ENCODE measurements around the gene MSI2. TPM values are rescaled to one million over a fixed set of nuclear protein-coding genes. Genes with fewer than 3 reads are reported as not detected.

MSI2 gene
- total RNA-seq, 2 experiments from 2014 or later, result 65.7 to 71.9 TPM

GRCh38 chr17:57313097-57313835 is 56.9 kb downstream of the MSI2 start:
- CTCF ChIA-PET, result interaction anchor here (0.6 kb wide), 1 partner anchor 70 kb away, joined by 3 read pairs; no protein-coding TSS in a partner anchor
- H3K4me3 Mint-ChIP-seq, result no peak overlapping the region
- H3K27ac Mint-ChIP-seq, result no peak overlapping the region
- H3K4me1 Mint-ChIP-seq (ENCODE audit: low read depth), result no peaks in the 10 kb centered on the region
- H3K27me3 Mint-ChIP-seq, result no peaks in the 10 kb centered on the region
- no peaks in the 10 kb centered on the region for H3K9me3 Mint-ChIP-seq
- no peak for DNase-seq
- POLR2A ChIA-PET, result no interaction called here
- peaks cover 10% of the 10 kb centered on the region for H3K36me3 Mint-ChIP-seq
- intact Hi-C loops (cut with micrococcal nuclease), result no loop called here

GRCh38 chr17:57315061-57316015 is 59.0 kb downstream of the MSI2 start:
- ChIA-PET POLR2A (no interaction called here), CTCF (interaction anchor here (1.2 kb wide), 1 partner anchor 72 kb away, joined by 7 read pairs; no protein-coding TSS in a partner anchor)
- H3K4me1 Mint-ChIP-seq (ENCODE audit: low read depth), result no peaks in the 10 kb centered on the region
- peaks cover 11% of the 10 kb centered on the region for H3K36me3 Mint-ChIP-seq
- intact Hi-C loops (cut with micrococcal nuclease), result no loop called here
- no peak for DNase-seq
- H3K27ac Mint-ChIP-seq, result no peak overlapping the region
- no peak overlapping the region for H3K4me3 Mint-ChIP-seq
- H3K9me3 Mint-ChIP-seq, result no peaks in the 10 kb centered on the region
- no peaks in the 10 kb centered on the region for H3K27me3 Mint-ChIP-seq

GRCh38 chr17:57316361-57316760 is 60.0 kb downstream of the MSI2 start:
- Mint-ChIP-seq H3K27me3 (no peaks in the 10 kb centered on the region), H3K27ac (no peak overlapping the region), H3K36me3 (peaks cover 5% of the 10 kb centered on the region), H3K4me3 (no peak overlapping the region), H3K9me3 (no peaks in the 10 kb centered on the region), H3K4me1 (ENCODE audit: low read depth) (no peaks in the 10 kb centered on the region)
- DNase-seq, result no peak
- ChIA-PET POLR2A (no interaction called here), CTCF (interaction anchor here (1.2 kb wide), 1 partner anchor 73 kb away, joined by 7 read pairs; no protein-coding TSS in a partner anchor)
- intact Hi-C loops (cut with micrococcal nuclease), result no loop called here

- Mint-ChIP-seq H3K27me3 (no peaks in the 10 kb centered on the region), H3K27ac (no peak overlapping the region), H3K36me3 (peaks cover 5% of the 10 kb centered on the region), H3K9me3 (no peaks in the 10 kb centered on the region), H3K4me1 (ENCODE audit: low read depth) (no peaks in the 10 kb centered on the region), H3K4me3 (no peak overlapping the region)
- ChIA-PET CTCF (no interaction called here), POLR2A (no interaction called here)
- intact Hi-C loops (cut with micrococcal nuclease), result no loop called here
- DNase-seq, result no peak
Observed at GRCh38 chr17:57317079-57317478, 60.8 kb downstream of the MSI2 start.

GRCh38 chr17:57318913-57319312 is 62.6 kb downstream of the MSI2 start:
- ChIA-PET CTCF (interaction anchor here (1.0 kb wide), 1 partner anchor 76 kb away, joined by 3 read pairs; no protein-coding TSS in a partner anchor), POLR2A (no interaction called here)
- no peaks in the 10 kb centered on the region for H3K27me3 Mint-ChIP-seq
- no peak for DNase-seq
- peaks cover 5% of the 10 kb centered on the region for H3K36me3 Mint-ChIP-seq
- intact Hi-C loops (cut with micrococcal nuclease), result no loop called here
- no peaks in the 10 kb centered on the region for H3K9me3 Mint-ChIP-seq
- H3K27ac Mint-ChIP-seq, result no peak overlapping the region
- no peak overlapping the region for H3K4me3 Mint-ChIP-seq
- no peaks in the 10 kb centered on the region for H3K4me1 Mint-ChIP-seq (ENCODE audit: low read depth)

GRCh38 chr17:57319806-57320205 is 63.5 kb downstream of the MSI2 start:
- CTCF ChIA-PET, result no interaction called here
- no peak for DNase-seq
- Mint-ChIP-seq H3K4me1 (ENCODE audit: low read depth) (no peaks in the 10 kb centered on the region), H3K4me3 (no peak overlapping the region), H3K27ac (no peak overlapping the region), H3K9me3 (no peaks in the 10 kb centered on the region), H3K36me3 (peaks cover 3% of the 10 kb centered on the region), H3K27me3 (no peaks in the 10 kb centered on the region)
- intact Hi-C loops (cut with micrococcal nuclease), result no loop called here
- POLR2A ChIA-PET, result no interaction called here

GRCh38 chr17:57323391-57323790 is 67.1 kb downstream of the MSI2 start:
- peaks cover 3% of the 10 kb centered on the region for H3K36me3 Mint-ChIP-seq
- ChIA-PET CTCF (interaction anchor here (0.7 kb wide), 1 partner anchor 116 kb away, joined by 3 read pairs; no protein-coding TSS in a partner anchor), POLR2A (no interaction called here)
- no peaks in the 10 kb centered on the region for H3K9me3 Mint-ChIP-seq
- H3K27ac Mint-ChIP-seq, result no peak overlapping the region
- DNase-seq, result no peak
- no peaks in the 10 kb centered on the region for H3K27me3 Mint-ChIP-seq
- H3K4me3 Mint-ChIP-seq, result no peak overlapping the region
- peaks cover 24% of the 10 kb centered on the region for H3K4me1 Mint-ChIP-seq (ENCODE audit: low read depth)
- intact Hi-C loops (cut with micrococcal nuclease), result no loop called here

GRCh38 chr17:57324060-57324459 is 67.7 kb downstream of the MSI2 start:
- no peak overlapping the region for H3K4me3 Mint-ChIP-seq
- intact Hi-C loops (cut with micrococcal nuclease), result no loop called here
- no peak for DNase-seq
- H3K9me3 Mint-ChIP-seq, result no peaks in the 10 kb centered on the region
- ChIA-PET CTCF (interaction anchor here (0.7 to 1.4 kb wide), 2 partner anchors 81 to 116 kb away, joined by 3 read pairs; no protein-coding TSS in a partner anchor), POLR2A (no interaction called here)
- H3K27ac Mint-ChIP-seq, result no peak overlapping the region
- H3K36me3 Mint-ChIP-seq, result peaks cover under 1% of the 10 kb centered on the region
- peaks cover 29% of the 10 kb centered on the region for H3K4me1 Mint-ChIP-seq (ENCODE audit: low read depth)
- H3K27me3 Mint-ChIP-seq, result no peaks in the 10 kb centered on the region

GRCh38 chr17:57324631-57325030 is 68.3 kb downstream of the MSI2 start:
- no peaks in the 10 kb centered on the region for H3K27me3 Mint-ChIP-seq
- DNase-seq, result no peak
- POLR2A ChIA-PET, result no interaction called here
- intact Hi-C loops (cut with micrococcal nuclease), result no loop called here
- H3K36me3 Mint-ChIP-seq, result no peaks in the 10 kb centered on the region
- CTCF ChIA-PET, result interaction anchor here (1.4 kb wide), 1 partner anchor 82 kb away, joined by 3 read pairs; no protein-coding TSS in a partner anchor
- H3K4me3 Mint-ChIP-seq, result no peak overlapping the region
- H3K27ac Mint-ChIP-seq, result no peak overlapping the region
- H3K9me3 Mint-ChIP-seq, result no peaks in the 10 kb centered on the region
- H3K4me1 Mint-ChIP-seq (ENCODE audit: low read depth), result peaks cover 32% of the 10 kb centered on the region

- Mint-ChIP-seq H3K36me3 (peaks cover 3% of the 10 kb centered on the region), H3K27me3 (no peaks in the 10 kb centered on the region), H3K4me1 (ENCODE audit: low read depth) (peaks cover 38% of the 10 kb centered on the region), H3K9me3 (no peaks in the 10 kb centered on the region), H3K27ac (no peak overlapping the region), H3K4me3 (no peak overlapping the region)
- intact Hi-C loops (cut with micrococcal nuclease), result no loop called here
- no peak for DNase-seq
- ChIA-PET POLR2A (no interaction called here), CTCF (interaction anchor here (2.2 kb wide), 1 partner anchor 83 kb away, joined by 12 read pairs; no protein-coding TSS in a partner anchor)
Observed at GRCh38 chr17:57326336-57326735, 70.0 kb downstream of the MSI2 start.

GRCh38 chr17:57326764-57327163 is 70.4 kb downstream of the MSI2 start:
- Mint-ChIP-seq H3K27ac (no peak overlapping the region), H3K27me3 (no peaks in the 10 kb centered on the region), H3K4me3 (no peak overlapping the region), H3K4me1 (ENCODE audit: low read depth) (peaks cover 40% of the 10 kb centered on the region), H3K36me3 (peaks cover 3% of the 10 kb centered on the region), H3K9me3 (no peaks in the 10 kb centered on the region)
- intact Hi-C loops (cut with micrococcal nuclease), result no loop called here
- POLR2A ChIA-PET, result no interaction called here
- CTCF ChIA-PET, result interaction anchor here (2.2 kb wide), 1 partner anchor 84 kb away, joined by 12 read pairs; no protein-coding TSS in a partner anchor
- DNase-seq, result no peak

Data from activated CD4-positive, alpha-beta memory T cell treated with anti-CD3 and anti-CD28 coated beads for 36 hours (primary cell).